PC-3 (cell line): ENCODE measurements around the gene OR52K2. TPM values are rescaled to one million over a fixed set of nuclear protein-coding genes. Genes with fewer than 3 reads are reported as not detected.

ENCODE experiments used
- ATAC-seq: fragments of 200-7000 bp; cut with Tn5 transposase; 2 replicates; pipeline ENCODE4 v1.9.1; 2020; ENCODE audit warnings: mild to moderate bottlenecking, moderate library complexity
- BruUV-seq: library from RNA; stranded (reverse); fragments of 400-500 nt; replicated peaks from 2 replicates; lab custom pipeline; 2021; lab: Mats Ljungman, UMichigan
- CTCF ChIA-PET: fragments of 300-600 bp; sonication (Branson Sonifier 250); formaldehyde crosslinking; loops from one replicate; lab custom pipeline; 2022; ENCODE audit warnings: antibody characterized with exemption; lab: Charles Lee
- POLR2A ChIA-PET: fragments of 300-600 bp; sonication (Branson Sonifier 250); formaldehyde crosslinking; loops from one replicate; lab custom pipeline; 2022; ENCODE audit warnings: antibody characterized with exemption; ENCODE audit not compliant: unreplicated experiment; lab: Charles Lee
- DNase-seq: peaks from one replicate; pipeline ENCODE4 v3.0.0-alpha.2; 2015
- H2AFZ ChIP-seq: fragments of 300-600 bp; sonication (generic); 2 replicates; pipeline ENCODE4 v1.6.0; 2016; ENCODE audit warnings: antibody characterized with exemption, low read length
- H3F3A ChIP-seq: fragments of 300-600 bp; sonication (generic); one replicate; pipeline ENCODE4 v1.6.0; 2017; ENCODE audit warnings: antibody characterized with exemption, low read length, control low read depth, mild to moderate bottlenecking; ENCODE audit not compliant: unreplicated experiment
- H3K27ac ChIP-seq: fragments of 300-600 bp; sonication (generic); 2 replicates; pipeline ENCODE4 v1.5.1; 2016; ENCODE audit warnings: mild to moderate bottlenecking, low read length
- H3K27me3 ChIP-seq: fragments of 300-600 bp; sonication (generic); 2 replicates; pipeline ENCODE4 v1.6.1; 2016; ENCODE audit warnings: low read length, mixed read lengths
- H3K36me3 ChIP-seq: fragments of 300-600 bp; sonication (generic); 2 replicates; pipeline ENCODE4 v1.6.1; 2016; ENCODE audit warnings: low read depth, mixed run types, low read length, mixed read lengths
- H3K4me1 ChIP-seq: fragments of 300-600 bp; sonication (generic); 2 replicates; pipeline ENCODE4 v1.5.1; 2016; ENCODE audit warnings: low read length; ENCODE audit not compliant: insufficient read depth
- H3K4me2 ChIP-seq: fragments of 300-600 bp; sonication (generic); 2 replicates; pipeline ENCODE4 v1.6.0; 2016; ENCODE audit warnings: low read length
- H3K4me3 ChIP-seq: fragments of 300-600 bp; sonication (generic); 2 replicates; pipeline ENCODE4 v1.5.1; 2016; ENCODE audit warnings: mild to moderate bottlenecking, low read length, mixed read lengths
- H3K79me2 ChIP-seq: fragments of 300-600 bp; sonication (generic); 2 replicates; pipeline ENCODE4 v1.6.1; 2017; ENCODE audit warnings: low read length, mixed read lengths
- H3K9ac ChIP-seq: fragments of 300-600 bp; sonication (generic); 2 replicates; pipeline ENCODE4 v1.6.0; 2016; ENCODE audit warnings: mild to moderate bottlenecking, low read length
- H3K9me2 ChIP-seq: fragments of 300-600 bp; sonication (generic); replicated peaks from 2 replicates; pipeline ENCODE4 v1.6.1; 2016; ENCODE audit warnings: mixed run types, low read length, mixed read lengths
- H3K9me3 ChIP-seq: fragments of 300-600 bp; sonication (generic); 2 replicates; pipeline ENCODE4 v1.6.1; 2016; ENCODE audit warnings: low read length, mixed read lengths
- H4K20me1 ChIP-seq: fragments of 300-600 bp; sonication (generic); 2 replicates; pipeline ENCODE4 v1.6.1; 2016; ENCODE audit warnings: low read length, mixed read lengths
- CTCF ChIP-seq: fragments of 300-600 bp; sonication (generic); conservative IDR thresholded peaks from 2 replicates; pipeline ENCODE4 v1.5.1; 2017; ENCODE audit warnings: antibody characterized with exemption, low read depth, mild to moderate bottlenecking, low read length
- EZH2 ChIP-seq: fragments of 300-600 bp; sonication (generic); IDR thresholded peaks from one replicate; pipeline ENCODE4 v1.6.1; 2017; ENCODE audit warnings: antibody characterized with exemption, mild to moderate bottlenecking, low read length; ENCODE audit not compliant: unreplicated experiment
- EZH2phosphoT487 ChIP-seq: fragments of 300-600 bp; sonication (generic); IDR thresholded peaks from 2 replicates; pipeline ENCODE4 v1.6.1; 2018; ENCODE audit warnings: mild to moderate bottlenecking, antibody characterized with exemption, low read length, borderline replicate concordance
- intact Hi-C: fragments of 100-400 bp; cut with micrococcal nuclease; formaldehyde crosslinking; loops from 2 replicates; pipeline ENCODE4 v1.9.0; 2023
- total RNA-seq: library from RNA; depleted of rRNA; stranded (reverse); fragments of >200 nt; gene quantifications from 2 replicates; pipeline ENCODE4 v1.2.3, GENCODE V29; 2014

OR52K2 gene
- total RNA-seq, 1 experiment from 2014 or later: not detected

DNA sequence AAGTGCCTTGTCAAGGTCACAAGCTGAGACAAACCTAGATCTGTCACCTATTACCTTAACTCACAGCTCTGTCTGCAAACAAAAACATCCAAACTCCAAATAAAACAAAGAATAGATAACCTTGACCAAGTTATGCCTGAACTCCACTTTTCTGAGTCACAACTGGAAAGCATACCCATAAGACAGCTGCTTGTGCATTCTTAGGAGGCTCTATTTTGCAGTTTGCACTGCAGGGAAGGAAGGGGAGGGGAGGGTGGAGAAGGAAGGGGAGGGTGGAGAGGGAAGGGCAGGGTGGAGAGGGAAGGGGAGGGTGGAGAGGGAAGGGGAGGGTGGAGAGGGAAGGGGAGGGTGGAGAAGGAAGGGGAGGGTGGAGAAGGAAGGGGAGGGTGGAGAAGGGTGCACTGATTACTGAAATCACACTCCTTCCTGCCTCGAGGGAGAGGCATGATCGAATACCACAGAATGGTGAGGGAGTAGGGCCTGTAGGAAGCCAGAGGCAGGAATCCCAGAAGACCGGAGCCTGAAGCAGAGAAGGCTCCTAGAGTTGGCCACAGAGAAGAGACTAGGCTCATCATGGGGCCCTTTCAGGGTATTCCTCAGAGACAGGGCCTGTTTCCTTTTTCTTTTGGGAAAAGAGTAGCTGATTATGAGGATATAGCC lies 5.7 kb upstream of the OR52K2 start:
- Histone ChIP-seq H3K4me3 (no peak overlapping the region), H3K9me2 (no peaks in the 10 kb centered on the region), H3K27me3 (peaks cover 24% of the 10 kb centered on the region), H3K4me2 (no peak overlapping the region), H3K9me3 (no peaks in the 10 kb centered on the region), H3K36me3 (no peaks in the 10 kb centered on the region), H3F3A (no peaks in the 10 kb centered on the region), H4K20me1 (no peaks in the 10 kb centered on the region), H3K4me1 (no peaks in the 10 kb centered on the region), H3K27ac (no peak overlapping the region), H2AFZ (no peak overlapping the region), H3K79me2 (no peaks in the 10 kb centered on the region), H3K9ac (no peak overlapping the region)
- no TSS peak for BruUV-seq
- POLR2A ChIA-PET: no interaction called here
- intact Hi-C loops: no loop called here
- TF ChIP-seq CTCF: no peak
- TF ChIP-seq EZH2phosphoT487: no peak
- no peak for TF ChIP-seq EZH2
- CTCF ChIA-PET: no interaction called here
- no peak for ATAC-seq
- DNase-seq: no peak

- Histone ChIP-seq H3K9me2 (no peaks in the 10 kb centered on the region), H3K79me2 (no peaks in the 10 kb centered on the region), H2AFZ (no peak overlapping the region), H3K27me3 (peaks cover 17% of the 10 kb centered on the region; the same call in 1 of the 2 replicates), H3K9ac (no peak overlapping the region), H3K36me3 (no peaks in the 10 kb centered on the region), H3K27ac (no peak overlapping the region), H3K4me2 (no peak overlapping the region), H3F3A (no peaks in the 10 kb centered on the region), H3K4me3 (no peak overlapping the region), H3K9me3 (no peaks in the 10 kb centered on the region), H3K4me1 (no peaks in the 10 kb centered on the region), H4K20me1 (no peaks in the 10 kb centered on the region)
- BruUV-seq: no TSS peak
- TF ChIP-seq CTCF (no peak), EZH2 (no peak), EZH2phosphoT487 (no peak)
- ChIA-PET CTCF (no interaction called here), POLR2A (no interaction called here)
- ATAC-seq (no peak), DNase-seq (no peak)
- intact Hi-C loops: no loop called here
Observed at GRCh38 chr11:4453118-4453517, 4.0 kb downstream of the OR52K2 start.

DNA sequence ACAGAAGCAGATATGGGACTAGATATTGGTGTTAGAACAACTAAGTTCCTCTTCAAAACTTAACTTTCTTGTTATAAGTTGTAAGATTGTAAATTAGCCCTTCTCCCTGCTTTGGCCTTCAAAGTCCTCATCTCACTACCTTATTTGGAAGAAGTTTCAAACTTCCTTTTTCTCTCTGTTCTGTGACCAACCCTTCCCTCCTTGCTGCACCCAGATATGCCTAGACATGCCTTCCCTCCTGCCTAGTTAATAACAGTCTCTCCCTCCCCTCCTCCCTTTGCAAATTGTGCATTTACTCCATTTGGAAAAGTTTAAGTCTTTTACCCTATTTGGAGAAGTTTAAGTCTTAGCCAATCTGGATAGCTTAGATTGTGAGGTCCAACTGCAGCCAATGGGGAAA lies 4.9 kb downstream of the OR52K2 start:
- CTCF ChIA-PET: no interaction called here
- H3K27ac ChIP-seq: no peak overlapping the region
- no peak for ATAC-seq

More for the DNA sequence above, 4.9 kb downstream of the OR52K2 start:
- no peak overlapping the region for H3K4me3 ChIP-seq
- no peak overlapping the region for H3K4me2 ChIP-seq
- no peaks in the 10 kb centered on the region for H3K9me2 ChIP-seq
- TF ChIP-seq EZH2phosphoT487 (no peak), EZH2 (no peak), CTCF (no peak)
- H3K27me3 ChIP-seq: peaks cover 21% of the 10 kb centered on the region; the same call in 1 of the 2 replicates
- intact Hi-C loops: no loop called here
- no peaks in the 10 kb centered on the region for H3K9me3 ChIP-seq
- no peaks in the 10 kb centered on the region for H3K79me2 ChIP-seq
- POLR2A ChIA-PET: no interaction called here
- no peaks in the 10 kb centered on the region for H4K20me1 ChIP-seq
- H2AFZ ChIP-seq: no peak overlapping the region
- no peaks in the 10 kb centered on the region for H3K4me1 ChIP-seq
- BruUV-seq: no TSS peak
- H3F3A ChIP-seq: no peaks in the 10 kb centered on the region
- H3K36me3 ChIP-seq: no peaks in the 10 kb centered on the region
- DNase-seq: no peak
- H3K9ac ChIP-seq: no peak overlapping the region
